Measurements from ENCODE around the gene CMSS1. TPM values are rescaled to one million over a fixed set of nuclear protein-coding genes. Genes with fewer than 3 reads are reported as not detected.

The CMSS1 gene
- total and polyA plus RNA-seq, 8 donors: 14.4 to 29.9 (median 15.9) TPM

DNA sequence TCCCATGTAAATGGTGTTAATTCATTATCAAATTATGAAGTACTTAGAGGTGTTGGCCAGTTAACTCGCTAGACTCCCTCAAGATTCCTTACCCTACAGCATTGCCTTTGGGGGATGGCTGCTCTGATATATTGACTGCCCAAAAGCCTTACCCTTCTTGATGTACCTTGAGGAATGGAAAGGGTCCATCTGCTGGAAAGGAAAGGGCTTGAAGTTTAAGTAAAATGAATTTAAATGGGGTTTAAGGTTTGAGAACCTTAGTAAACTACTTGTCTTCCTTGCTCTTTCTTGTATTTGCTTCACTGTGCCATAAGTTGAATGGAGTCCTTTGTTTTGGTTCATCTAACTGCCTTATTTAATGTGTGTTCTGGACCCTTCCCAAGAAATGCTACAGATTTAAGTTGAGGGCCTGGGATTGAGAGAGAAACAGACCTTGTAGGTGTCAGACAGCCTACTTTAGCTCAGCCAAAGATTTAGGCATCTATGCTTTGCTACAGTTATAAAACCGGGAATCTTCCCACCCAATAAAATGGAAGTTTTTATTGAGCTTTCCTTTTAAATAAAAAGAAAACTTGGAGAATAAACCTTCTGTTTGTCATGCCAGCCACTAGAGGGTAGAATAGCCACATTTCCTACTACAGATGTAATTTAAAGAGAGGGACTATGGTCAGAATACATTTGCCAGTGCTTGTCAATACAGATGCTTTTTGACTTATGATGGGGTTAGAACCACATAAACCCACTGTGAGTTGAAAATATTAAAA lies 25.3 kb downstream of the CMSS1 start:
- ATAC-seq (peak; percentile 83 to 90 (median 86)), FAIRE-seq (peak; percentile 23), DNase-seq (no peak)
- Histone ChIP-seq H3K9me3 (no peaks in the 10 kb centered on the region), H3K4me3 (peak overlapping the region in 1 of 4 donors; percentile 14), H3K27me3 (no peaks in the 10 kb centered on the region), H3K27ac (peak overlapping the region in 2 of 4 donors; percentile 47 to 75), H3K4me1 (peaks cover 10 to 19% (median 14%) of the 10 kb centered on the region in 3 donors), H3K36me3 (no peaks in the 10 kb centered on the region)
- TF ChIP-seq, protein P1, sequence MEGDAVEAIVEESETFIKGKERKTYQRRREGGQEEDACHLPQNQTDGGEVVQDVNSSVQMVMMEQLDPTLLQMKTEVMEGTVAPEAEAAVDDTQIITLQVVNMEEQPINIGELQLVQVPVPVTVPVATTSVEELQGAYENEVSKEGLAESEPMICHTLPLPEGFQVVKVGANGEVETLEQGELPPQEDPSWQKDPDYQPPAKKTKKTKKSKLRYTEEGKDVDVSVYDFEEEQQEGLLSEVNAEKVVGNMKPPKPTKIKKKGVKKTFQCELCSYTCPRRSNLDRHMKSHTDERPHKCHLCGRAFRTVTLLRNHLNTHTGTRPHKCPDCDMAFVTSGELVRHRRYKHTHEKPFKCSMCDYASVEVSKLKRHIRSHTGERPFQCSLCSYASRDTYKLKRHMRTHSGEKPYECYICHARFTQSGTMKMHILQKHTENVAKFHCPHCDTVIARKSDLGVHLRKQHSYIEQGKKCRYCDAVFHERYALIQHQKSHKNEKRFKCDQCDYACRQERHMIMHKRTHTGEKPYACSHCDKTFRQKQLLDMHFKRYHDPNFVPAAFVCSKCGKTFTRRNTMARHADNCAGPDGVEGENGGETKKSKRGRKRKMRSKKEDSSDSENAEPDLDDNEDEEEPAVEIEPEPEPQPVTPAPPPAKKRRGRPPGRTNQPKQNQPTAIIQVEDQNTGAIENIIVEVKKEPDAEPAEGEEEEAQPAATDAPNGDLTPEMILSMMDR (IDR thresholded peaks at IDR 0.05): peak; percentile 9 to 34 (median 32)
- 43 to 53% methylated on average over 2 of the region's 2 CpGs for WGBS, 2 donors
- intact Hi-C loops (cut with DNase I): loop anchor here in 1 of 3 donors (5.0 kb wide), 1 partner anchor 409 kb away; no protein-coding TSS in a partner anchor

DNA sequence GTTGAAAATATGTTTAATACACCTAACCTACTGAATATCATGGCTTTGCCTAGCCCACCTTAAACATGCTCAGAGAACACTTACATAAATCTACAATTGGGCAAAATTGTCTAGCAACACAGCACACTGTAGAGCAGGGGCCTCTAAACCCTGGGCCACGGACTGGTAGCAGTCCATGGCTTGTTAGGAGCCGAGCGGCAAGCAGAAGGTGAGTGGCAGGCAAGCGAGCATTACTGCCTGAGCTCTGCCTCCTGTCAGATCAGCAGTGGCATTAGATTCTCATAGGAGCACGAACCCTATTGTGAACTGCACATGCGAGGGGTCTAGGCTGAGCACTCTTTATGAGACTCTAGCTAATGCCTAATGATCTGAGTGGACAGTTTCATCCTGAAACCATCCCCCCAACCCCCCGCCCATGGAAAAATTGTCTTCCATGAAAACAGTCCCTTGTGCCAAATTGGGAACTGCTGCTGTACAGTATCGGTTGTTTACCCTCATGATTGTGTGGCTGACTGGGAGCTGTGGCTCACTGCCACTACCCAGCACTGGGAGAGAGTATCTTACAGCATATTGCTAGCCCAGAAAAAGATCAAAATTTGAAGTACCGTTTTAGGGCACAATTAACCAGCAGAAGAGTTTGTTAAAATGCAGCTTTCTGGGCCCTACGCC lies 26.1 kb downstream of the CMSS1 start:
- WGBS, 2 donors: 17 to 32% methylated on average over 10 of the region's 10 CpGs
- TF ChIP-seq, protein P1 (IDR thresholded peaks at IDR 0.05): peak in 1 of 4 donors; percentile 1
- H3K4me3 ChIP-seq: peak overlapping the region in 1 of 4 donors; percentile 14
- H3K36me3 ChIP-seq: no peaks in the 10 kb centered on the region
- intact Hi-C loops (cut with DNase I): loop anchor here in 1 of 3 donors (5.0 kb wide), 1 partner anchor 409 kb away; no protein-coding TSS in a partner anchor
- no peaks in the 10 kb centered on the region for H3K27me3 ChIP-seq
- H3K4me1 ChIP-seq: peaks cover 10 to 19% (median 14%) of the 10 kb centered on the region in 3 donors
- DNase-seq: peak in 1 of 6 donors; percentile 26
- no peaks in the 10 kb centered on the region for H3K9me3 ChIP-seq
- H3K27ac ChIP-seq: peak overlapping the region in 3 of 4 donors; percentile 19 to 75 (median 47)
- ATAC-seq: peak; percentile 71 to 81 (median 77)
- no peak for FAIRE-seq

DNA sequence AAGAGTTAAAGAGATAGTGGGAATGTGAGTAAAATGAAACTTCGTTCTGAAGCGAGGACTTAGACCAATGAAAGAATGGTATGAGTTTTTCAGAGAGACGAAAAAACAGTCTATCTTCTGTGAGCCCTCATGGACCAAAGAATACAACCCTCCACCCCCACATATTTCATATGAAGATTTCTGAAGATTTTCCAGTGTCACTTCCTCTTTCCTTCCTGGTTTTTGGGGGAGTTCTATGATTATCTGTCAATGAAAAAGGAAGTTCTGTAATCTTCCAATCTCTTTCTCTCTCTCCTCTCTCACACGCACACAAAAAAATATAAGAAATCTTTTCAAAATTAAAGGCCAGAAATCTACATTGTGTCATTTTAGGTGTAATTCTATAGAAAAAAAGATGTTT lies 27.7 kb downstream of the CMSS1 start:
- no peaks in the 10 kb centered on the region for H3K27me3 ChIP-seq

DNA sequence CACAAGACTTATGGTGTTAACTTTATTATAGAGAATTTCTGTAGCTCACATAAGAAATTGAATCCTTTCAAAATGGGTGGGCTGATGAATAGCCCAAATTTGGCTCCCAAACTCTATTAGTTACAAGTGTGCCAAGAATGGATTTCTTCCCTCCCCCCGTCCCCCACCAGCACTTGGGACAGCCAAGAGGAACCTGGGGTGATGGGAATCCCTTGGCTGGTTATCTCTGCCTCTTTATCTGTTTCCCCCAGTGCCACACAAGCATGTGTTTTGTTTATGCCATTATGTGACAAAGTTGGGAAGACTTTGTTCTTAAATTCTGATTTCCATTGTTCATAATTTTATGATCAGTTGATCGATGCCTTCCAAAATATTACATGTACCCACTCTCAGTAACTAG lies 28.3 kb downstream of the CMSS1 start:
- Histone ChIP-seq H3K27ac (peak overlapping the region in 2 of 4 donors; percentile 4 to 75), H3K4me3 (no peak overlapping the region), H3K27me3 (no peaks in the 10 kb centered on the region), H3K36me3 (no peaks in the 10 kb centered on the region), H3K9me3 (no peaks in the 10 kb centered on the region), H3K4me1 (peaks cover 10 to 19% (median 14%) of the 10 kb centered on the region in 3 donors)
- 77 to 82% methylated on average over 2 of the region's 2 CpGs for WGBS, 2 donors
- no peak for ATAC-seq
- no peak for FAIRE-seq
- TF ChIP-seq, protein P1 (IDR thresholded peaks at IDR 0.05): no peak
- intact Hi-C loops (cut with DNase I): no loop called here
- no peak for DNase-seq

More for the DNA sequence above, 27.7 kb downstream of the CMSS1 start:
- Histone ChIP-seq H3K9me3 (no peaks in the 10 kb centered on the region), H3K4me1 (peaks cover 10 to 19% (median 14%) of the 10 kb centered on the region in 3 donors), H3K36me3 (no peaks in the 10 kb centered on the region), H3K4me3 (no peak overlapping the region), H3K27ac (peak overlapping the region in 2 of 4 donors; percentile 47 to 75)
- FAIRE-seq: no peak
- TF ChIP-seq, protein P1 (IDR thresholded peaks at IDR 0.05): no peak
- ATAC-seq: no peak
- no peak for DNase-seq
- intact Hi-C loops (cut with DNase I): no loop called here
- WGBS, 2 donors: 80 to 84% methylated on average over 4 of the region's 4 CpGs
